Adrenal gland (tissue), 12 donors: ENCODE measurements around the gene METTL21C. TPM values are rescaled to one million over a fixed set of nuclear protein-coding genes. Genes with fewer than 3 reads are reported as not detected.
A peak's percentile ranks its signal among the peaks of the same experiment; 100 is the strongest.

Experiments used
- DNase-seq, 7 donors: peaks; one replicate each; pipeline ENCODE4 v3.0.0-alpha.2; 2019 to 2020
- H3K27ac ChIP-seq, 5 donors: fragments of 200-600 bp; sonication (generic) in 4 of 5; 1 replicate in 3 of 5; 2 replicates in 2 of 5; pipeline versions ENCODE4 v1.5.1 to v1.8.0; 2016 to 2020; ENCODE audit warnings: mild to moderate bottlenecking in 1 of 5
- H3K27me3 ChIP-seq: fragments of 200-600 bp; 2 replicates; pipeline ENCODE4 v1.8.0; 2021
- H3K36me3 ChIP-seq, 2 donors: fragments of 200-600 bp; replicated peaks in 1 of 2; 1 replicate in 1 of 2; 2 replicates in 1 of 2; pipeline versions ENCODE4 v1.5.1 to v1.8.0; 2018 to 2022
- H3K4me1 ChIP-seq, 2 donors: fragments of 200-600 bp; replicated peaks in 1 of 2; 1 replicate in 1 of 2; 2 replicates in 1 of 2; pipeline versions ENCODE4 v1.5.1 to v1.8.0; 2018 to 2021
- H3K4me3 ChIP-seq, 4 donors: fragments of 200-600 bp; sonication (generic) in 3 of 4; one replicate each; pipeline ENCODE4 v1.5.1; 2016 to 2018
- H3K9me3 ChIP-seq, 3 donors: fragments of 200-600 bp; sonication (generic) in 1 of 3; replicated peaks in 1 of 3; 1 replicate in 2 of 3; 2 replicates in 1 of 3; pipeline versions ENCODE4 v1.5.1 to v1.8.0; 2016 to 2021
- CTCF ChIP-seq, 6 experiments: fragments of 450-650 bp in 4 of 6; fragments of 200-600 bp in 2 of 6; sonication (generic) in 1 of 6; IDR thresholded peaks; 1 replicate in 5 of 6; 2 replicates in 1 of 6; pipeline versions ENCODE4 v1.5.1 to v1.8.0; 2016 to 2021; ENCODE audit warnings: antibody characterized with exemption in 6 of 6, mild to moderate bottlenecking in 2 of 6, moderate library complexity in 1 of 6
- POLR2A ChIP-seq, 2 donors: fragments of 450-650 bp; IDR thresholded peaks; one replicate each; pipeline ENCODE4 v1.6.1; 2017; ENCODE audit warnings: antibody characterized with exemption in 2 of 2, mild to moderate bottlenecking in 2 of 2, moderate library complexity in 1 of 2
- WGBS, 4 donors: extraction: QIAGEN DNeasy Blood & Tissue Kit in 2 of 4; methylation state at CpG; one replicate each; pipeline versions ENCODE4 v1.1.5 to v1.1.7; 2013 to 2017; 5-methylcytosine and 5-hydroxymethylcytosine counted together
- intact Hi-C, 2 donors: fragments of 100-400 bp; cut with DNase I; formaldehyde crosslinking; loops; one replicate each; pipeline versions ENCODE4 v1.14.1 to v1.15.0; 2022 to 2023
- polyA plus RNA-seq, 3 donors: library from polyadenylated mRNA; stranded (reverse); fragments of 200-250 nt in 2 of 3; fragments of 350-450 nt in 1 of 3; fragmentation: Illumina TruSeq in 1 of 3; extraction: RNeasy Lipid Tissue Mini Kit (QIAGEN cat#74804) in 1 of 3; gene quantifications; one replicate each; pipeline ENCODE4 v1.2.3, GENCODE V29; 2013 to 2014
- total RNA-seq, 9 donors: library from RNA; depleted of rRNA in 4 of 9; stranded (reverse); fragments of >200 nt in 4 of 9; fragments of 120-200 nt in 1 of 9; fragmentation: NEBNext Ultra II Directional in 1 of 9; extraction: Animal tissue kit (Norgen Biotek cat#: 25700) in 1 of 9; gene quantifications; one replicate each; pipeline versions ENCODE4 v1.1.0 to v1.2.4, GENCODE V29; 2013 to 2023
- donor health status: healthy with polysubstance abuse.
- donor health status: Bipolar disorder and iron deficiency.
- donor health status: DM: yes; HTN: yes; CAD: no.
- donor health status: DM: no; HTN: no; CAD: no.
- donor health status: DM: no; HTN: no; CAD: no.
- donor health status: DM: yes; HTN: yes; CAD: no.

METTL21C gene
- total and polyA plus RNA-seq, 12 donors = not detected

- DNase-seq = no peak
- intact Hi-C loops = loop anchor here in 1 of 2 donors (10.0 kb wide), 1 partner anchor 142 kb away; no protein-coding TSS in a partner anchor
- TF ChIP-seq CTCF (IDR thresholded peaks at IDR 0.05) = no peak
- TF ChIP-seq POLR2A (IDR thresholded peaks at IDR 0.05) = no peak
Measured at GRCh38 chr13:102726430-102726829, 31.6 kb upstream of the METTL21C start.

GRCh38 chr13:102724923-102725322, 30.1 kb upstream of the METTL21C start:
- no peaks in the 10 kb centered on the region for H3K9me3 ChIP-seq
- peaks cover 0 to 4% of the 10 kb centered on the region in 2 donors for H3K4me1 ChIP-seq
- TF ChIP-seq CTCF (IDR thresholded peaks at IDR 0.05) = peak in 5 of 6 experiments; percentile 28 to 51 (median 41)
- TF ChIP-seq POLR2A (IDR thresholded peaks at IDR 0.05) = no peak
- H3K27ac ChIP-seq = no peak overlapping the region
- DNase-seq = peak in 1 of 7 donors; percentile 5
- H3K4me3 ChIP-seq = no peak overlapping the region
- no peaks in the 10 kb centered on the region for H3K27me3 ChIP-seq
- intact Hi-C loops = loop anchor here in 1 of 2 donors (10.0 kb wide), 1 partner anchor 140 kb away; no protein-coding TSS in a partner anchor
- WGBS, 4 donors = 63 to 72% (median 70%) methylated on average over 6 of the region's 6 CpGs
- H3K36me3 ChIP-seq = no peaks in the 10 kb centered on the region

More at GRCh38 chr13:102726430-102726829, 31.6 kb upstream of the METTL21C start:
- 70 to 83% (median 74%) methylated on average over 2 of the region's 2 CpGs for WGBS, 4 donors
- Histone ChIP-seq H3K27me3 (no peaks in the 10 kb centered on the region), H3K4me3 (no peak overlapping the region), H3K9me3 (no peaks in the 10 kb centered on the region), H3K36me3 (no peaks in the 10 kb centered on the region), H3K27ac (no peak overlapping the region), H3K4me1 (peaks cover 0 to 4% of the 10 kb centered on the region in 2 donors)

GRCh38 chr13:102721800-102722231, 27.0 kb upstream of the METTL21C start:
- Histone ChIP-seq H3K27me3 (no peaks in the 10 kb centered on the region), H3K4me1 (no peaks in the 10 kb centered on the region), H3K27ac (no peak overlapping the region), H3K4me3 (no peak overlapping the region), H3K9me3 (no peaks in the 10 kb centered on the region), H3K36me3 (no peaks in the 10 kb centered on the region)
- intact Hi-C loops = loop anchor here in 1 of 2 donors (10.0 kb wide), 1 partner anchor 137 kb away; no protein-coding TSS in a partner anchor
- no peak for TF ChIP-seq POLR2A (IDR thresholded peaks at IDR 0.05)
- no peak for TF ChIP-seq CTCF (IDR thresholded peaks at IDR 0.05)
- WGBS, 4 donors = 22 to 68% (median 44%) methylated on average over 1 of the region's 1 CpG
- DNase-seq = peak in 2 of 7 donors; percentile 3 to 13

- no peak overlapping the region for H3K4me3 ChIP-seq
- no peaks in the 10 kb centered on the region for H3K9me3 ChIP-seq
- 53 to 66% (median 64%) methylated on average over 2 of the region's 2 CpGs for WGBS, 4 donors
- H3K36me3 ChIP-seq = no peaks in the 10 kb centered on the region
- no peak overlapping the region for H3K27ac ChIP-seq
- no peak for DNase-seq
- H3K4me1 ChIP-seq = no peaks in the 10 kb centered on the region
- H3K27me3 ChIP-seq = no peaks in the 10 kb centered on the region
- TF ChIP-seq POLR2A (IDR thresholded peaks at IDR 0.05) = no peak
- TF ChIP-seq CTCF (IDR thresholded peaks at IDR 0.05) = no peak
- intact Hi-C loops = no loop called here
Measured at GRCh38 chr13:102718746-102719145, 23.9 kb upstream of the METTL21C start.
